Liver (tissue), 3 donors: ENCODE measurements around the gene BAAT.

ENCODE experiments used
- FOXA1 ChIP-seq: IDR thresholded peaks from 2 replicates; pipeline ENCODE4 v1.6.1; 2016; ENCODE audit warnings: antibody characterized with exemption
- GABPA ChIP-seq, 2 donors: IDR thresholded peaks in 1 of 2; conservative IDR thresholded peaks in 1 of 2; 2 replicates each; pipeline ENCODE4 v1.6.1; 2016; ENCODE audit warnings: antibody characterized with exemption in 2 of 2, mild to moderate bottlenecking in 1 of 2, moderate library complexity in 1 of 2
- RAD21 ChIP-seq, 2 donors: IDR thresholded peaks; 2 replicates each; pipeline ENCODE4 v1.6.1; 2016; ENCODE audit warnings: antibody characterized with exemption in 2 of 2, mild to moderate bottlenecking in 2 of 2
- TAF1 ChIP-seq: conservative IDR thresholded peaks from 2 replicates; pipeline ENCODE4 v1.6.1; 2016; ENCODE audit warnings: antibody characterized with exemption, mild to moderate bottlenecking
- TF ChIP-seq, protein P1 (sequence below): fragments of 150-350 bp; IDR thresholded peaks from 2 replicates; pipeline ENCODE4 v1.5.1; 2017; ENCODE audit warnings: improper control_type of control experiment, low read depth, low read length; ENCODE audit not compliant: missing input control
- donor health status: healthy.
- donor health status: healthy.

DNA sequence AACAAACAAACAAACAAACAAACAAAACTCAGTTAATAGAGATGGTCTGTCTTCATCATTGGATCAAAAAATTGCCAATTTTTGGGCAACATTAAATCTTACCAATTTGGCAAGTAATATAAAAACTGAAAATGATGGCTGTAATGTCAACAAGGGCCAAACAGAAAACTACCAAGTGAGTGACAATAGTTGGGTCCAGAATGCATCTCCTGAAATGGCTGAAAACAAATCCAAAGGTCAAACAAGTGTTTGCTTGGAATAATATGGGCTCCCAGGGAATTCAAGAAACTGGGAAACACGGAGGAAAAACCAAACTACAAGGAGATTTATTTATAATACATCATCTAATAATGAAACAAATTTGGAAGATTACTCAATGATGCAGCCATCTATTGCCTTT, 25.1 kb downstream of the BAAT start:
- TF ChIP-seq FOXA1 (no peak), RAD21 (IDR thresholded peaks at IDR 0.05) (no peak), TAF1 (no peak), GABPA (IDR thresholded peaks at IDR 0.05 in 1 of 2, conservative IDR thresholded peaks at IDR 0.05 in 1 of 2) (no peak)
- TF ChIP-seq, protein P1, sequence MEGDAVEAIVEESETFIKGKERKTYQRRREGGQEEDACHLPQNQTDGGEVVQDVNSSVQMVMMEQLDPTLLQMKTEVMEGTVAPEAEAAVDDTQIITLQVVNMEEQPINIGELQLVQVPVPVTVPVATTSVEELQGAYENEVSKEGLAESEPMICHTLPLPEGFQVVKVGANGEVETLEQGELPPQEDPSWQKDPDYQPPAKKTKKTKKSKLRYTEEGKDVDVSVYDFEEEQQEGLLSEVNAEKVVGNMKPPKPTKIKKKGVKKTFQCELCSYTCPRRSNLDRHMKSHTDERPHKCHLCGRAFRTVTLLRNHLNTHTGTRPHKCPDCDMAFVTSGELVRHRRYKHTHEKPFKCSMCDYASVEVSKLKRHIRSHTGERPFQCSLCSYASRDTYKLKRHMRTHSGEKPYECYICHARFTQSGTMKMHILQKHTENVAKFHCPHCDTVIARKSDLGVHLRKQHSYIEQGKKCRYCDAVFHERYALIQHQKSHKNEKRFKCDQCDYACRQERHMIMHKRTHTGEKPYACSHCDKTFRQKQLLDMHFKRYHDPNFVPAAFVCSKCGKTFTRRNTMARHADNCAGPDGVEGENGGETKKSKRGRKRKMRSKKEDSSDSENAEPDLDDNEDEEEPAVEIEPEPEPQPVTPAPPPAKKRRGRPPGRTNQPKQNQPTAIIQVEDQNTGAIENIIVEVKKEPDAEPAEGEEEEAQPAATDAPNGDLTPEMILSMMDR = no peak
